ENCODE results near the gene ZFP36. TPM values are rescaled to one million over a fixed set of nuclear protein-coding genes. Genes with fewer than 3 reads are reported as not detected.

Gene ZFP36
- total RNA-seq, 3 donors from 2014 or later (not counting 1 experiment from before 2014, with no cell fraction given) = 1,232 to 2,074 (median 1,769) TPM

DNA sequence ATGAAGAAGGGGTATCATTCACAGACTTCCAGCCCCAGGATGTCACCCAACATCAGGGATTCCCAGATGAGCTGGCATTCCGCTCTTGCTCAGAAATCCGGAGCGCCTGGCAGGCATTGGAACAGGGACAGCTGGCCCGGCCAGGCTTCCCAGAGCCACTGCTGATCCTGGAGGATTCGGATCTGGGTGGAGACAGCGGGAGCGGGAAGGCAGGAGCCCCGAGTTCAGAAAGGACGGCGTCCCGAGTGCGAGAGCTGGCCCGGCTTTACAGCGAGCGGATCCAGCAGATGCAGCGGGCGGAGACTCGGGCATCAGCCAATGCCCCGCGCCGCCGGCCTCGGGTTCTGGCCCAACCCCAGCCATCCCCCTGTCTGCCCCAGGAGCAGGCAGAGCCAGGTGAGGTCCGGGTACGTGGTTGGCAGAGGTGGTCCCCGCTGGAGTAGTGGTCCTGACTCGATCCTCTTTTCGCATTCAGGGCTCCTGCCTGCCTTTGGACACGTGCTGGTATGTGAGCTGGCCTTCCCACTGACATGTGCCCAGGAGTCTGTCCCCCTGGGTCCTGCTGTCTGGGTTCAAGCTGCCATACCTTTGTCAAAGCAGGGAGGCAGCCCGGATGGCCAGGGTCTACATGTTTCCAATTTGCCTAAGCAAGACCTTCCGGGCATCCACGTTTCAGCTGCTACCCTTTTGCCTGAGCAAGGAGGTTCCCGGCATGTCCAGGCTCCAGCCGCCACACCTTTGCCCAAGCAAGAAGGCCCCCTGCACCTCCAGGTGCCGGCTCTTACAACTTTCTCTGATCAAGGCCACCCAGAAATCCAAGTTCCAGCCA, 16.8 kb downstream of the ZFP36 start:
- peak in 1 of 2 donors; percentile 21 for DNase-seq
- TF ChIP-seq CTCF (IDR thresholded peaks at IDR 0.05) = no peak
- Histone ChIP-seq H3K36me3 (ENCODE audit: control insufficient read depth, insufficient read depth, low read length) (peaks cover 7% of the 10 kb centered on the region), H3K27ac (ENCODE audit: low read length) (no peak overlapping the region), H3K27me3 (ENCODE audit: control insufficient read depth, insufficient read depth, low read length) (no peaks in the 10 kb centered on the region), H3K9me3 (ENCODE audit: control insufficient read depth, insufficient read depth, low read length) (no peaks in the 10 kb centered on the region), H3K4me1 (ENCODE audit: control insufficient read depth, insufficient read depth, low read length) (no peaks in the 10 kb centered on the region), H3K4me3 (ENCODE audit: low read length) (no peak overlapping the region)
- intact Hi-C loops (cut with micrococcal nuclease) = no loop called here
- ATAC-seq = no peak
- 93% methylated on average over 35 of the region's 35 CpGs for WGBS (ENCODE audit: insufficient coverage)
- no peaks in the 10 kb centered on the region for H3K36me3 Mint-ChIP-seq
- H3K4me3 Mint-ChIP-seq = no peak overlapping the region
- no peaks in the 10 kb centered on the region for H3K9me3 Mint-ChIP-seq
- H3K27ac Mint-ChIP-seq = no peak overlapping the region
- H3K4me1 Mint-ChIP-seq = no peaks in the 10 kb centered on the region
- H3K27me3 Mint-ChIP-seq (ENCODE audit: low read depth in 2 of 2) = no peaks in the 10 kb centered on the region

DNA sequence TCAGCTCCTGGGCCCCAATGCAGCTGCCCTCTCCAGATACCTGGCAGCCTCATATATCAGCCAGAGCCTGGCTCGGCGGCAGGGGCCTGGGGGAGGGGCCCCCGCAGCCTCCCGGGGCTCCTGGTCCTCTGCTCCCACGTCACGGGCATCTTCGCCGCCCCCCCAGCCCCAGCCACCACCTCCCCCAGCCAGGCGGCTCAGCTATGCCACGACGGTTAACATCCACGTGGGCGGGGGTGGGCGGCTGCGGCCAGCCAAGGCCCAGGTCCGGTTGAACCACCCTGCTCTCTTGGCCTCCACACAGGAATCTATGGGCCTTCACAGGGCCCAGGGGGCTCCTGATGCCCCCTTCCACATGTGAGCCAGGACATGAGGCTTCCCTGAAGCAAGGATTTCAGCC, 18.3 kb downstream of the ZFP36 start:
- Mint-ChIP-seq H3K4me1 (no peaks in the 10 kb centered on the region), H3K4me3 (no peak overlapping the region), H3K9me3 (no peaks in the 10 kb centered on the region), H3K27ac (peak overlapping the region in 1 of 2 donors; percentile 25), H3K27me3 (ENCODE audit: low read depth in 2 of 2) (no peaks in the 10 kb centered on the region), H3K36me3 (no peaks in the 10 kb centered on the region)
- TF ChIP-seq CTCF (IDR thresholded peaks at IDR 0.05) = no peak
- Histone ChIP-seq H3K9me3 (ENCODE audit: control insufficient read depth, insufficient read depth, low read length) (no peaks in the 10 kb centered on the region), H3K27ac (ENCODE audit: low read length) (no peak overlapping the region), H3K36me3 (ENCODE audit: control insufficient read depth, insufficient read depth, low read length) (peaks cover 3% of the 10 kb centered on the region), H3K4me1 (ENCODE audit: control insufficient read depth, insufficient read depth, low read length) (no peaks in the 10 kb centered on the region), H3K27me3 (ENCODE audit: control insufficient read depth, insufficient read depth, low read length) (no peaks in the 10 kb centered on the region), H3K4me3 (ENCODE audit: low read length) (no peak overlapping the region)
- 94% methylated on average over 16 of the region's 16 CpGs for whole genome bisulfite sequencing (ENCODE audit: insufficient coverage)
- intact Hi-C loops (cut with micrococcal nuclease) = no loop called here
- DNase-seq = no peak
- no peak for ATAC-seq

GRCh38 chr19:39425744-39426143, 19.1 kb downstream of the ZFP36 start:
- Histone ChIP-seq H3K27me3 (ENCODE audit: control insufficient read depth, insufficient read depth, low read length) (no peaks in the 10 kb centered on the region), H3K9me3 (ENCODE audit: control insufficient read depth, insufficient read depth, low read length) (no peaks in the 10 kb centered on the region), H3K27ac (ENCODE audit: low read length) (no peak overlapping the region), H3K4me3 (ENCODE audit: low read length) (no peak overlapping the region), H3K36me3 (ENCODE audit: control insufficient read depth, insufficient read depth, low read length) (peaks cover 3% of the 10 kb centered on the region), H3K4me1 (ENCODE audit: control insufficient read depth, insufficient read depth, low read length) (no peaks in the 10 kb centered on the region)
- TF ChIP-seq CTCF (IDR thresholded peaks at IDR 0.05) = no peak
- H3K27ac Mint-ChIP-seq = no peak overlapping the region
- no peaks in the 10 kb centered on the region for H3K4me1 Mint-ChIP-seq
- H3K27me3 Mint-ChIP-seq (ENCODE audit: low read depth in 2 of 2) = no peaks in the 10 kb centered on the region
- intact Hi-C loops (cut with micrococcal nuclease) = no loop called here
- DNase-seq = no peak
- 95% methylated on average over 7 of the region's 7 CpGs for WGBS (ENCODE audit: insufficient coverage)
- H3K4me3 Mint-ChIP-seq = no peak overlapping the region
- no peaks in the 10 kb centered on the region for H3K9me3 Mint-ChIP-seq
- ATAC-seq = no peak
- no peaks in the 10 kb centered on the region for H3K36me3 Mint-ChIP-seq

- no peaks in the 10 kb centered on the region for H3K9me3 ChIP-seq (ENCODE audit: control insufficient read depth, insufficient read depth, low read length)
- H3K27me3 ChIP-seq (ENCODE audit: control insufficient read depth, insufficient read depth, low read length) = no peaks in the 10 kb centered on the region
- no peak for DNase-seq
- Mint-ChIP-seq H3K36me3 (no peaks in the 10 kb centered on the region), H3K9me3 (no peaks in the 10 kb centered on the region), H3K27me3 (ENCODE audit: low read depth in 2 of 2) (no peaks in the 10 kb centered on the region), H3K4me3 (no peak overlapping the region), H3K27ac (no peak overlapping the region), H3K4me1 (no peaks in the 10 kb centered on the region)
- ATAC-seq = no peak
- no peak for TF ChIP-seq CTCF (IDR thresholded peaks at IDR 0.05)
- H3K4me3 ChIP-seq (ENCODE audit: low read length) = no peak overlapping the region
- no peak overlapping the region for H3K27ac ChIP-seq (ENCODE audit: low read length)
- WGBS (ENCODE audit: insufficient coverage) = 87% methylated on average over 4 of the region's 5 CpGs
- H3K4me1 ChIP-seq (ENCODE audit: control insufficient read depth, insufficient read depth, low read length) = peaks cover 4% of the 10 kb centered on the region
- intact Hi-C loops (cut with micrococcal nuclease) = no loop called here
- peaks cover 3% of the 10 kb centered on the region for H3K36me3 ChIP-seq (ENCODE audit: control insufficient read depth, insufficient read depth, low read length)
These were observed 19.5 kb downstream of the ZFP36 start for GRCh38 chr19:39426170-39426569.
